IPS DF 6.9 (cell line): ENCODE results near the gene ITGA11.
"Not testable (repeated sequence)": the region's sequence is repeated elsewhere in the genome, so short reads cannot be mapped to it uniquely, and the experiment has no call there.

Source experiments
- DNase-seq: peaks from one replicate; pipeline ENCODE4 v3.0.0-alpha.2; 2013; ENCODE audit warnings: low read depth, low spot score
- H3K27ac ChIP-seq: one replicate; pipeline ENCODE4 v1.5.1; 2013; ENCODE audit warnings: low read length, control low read depth
- H3K27me3 ChIP-seq: 2 replicates; pipeline ENCODE4 v1.6.1; 2013; ENCODE audit warnings: mild to moderate bottlenecking, low read length; ENCODE audit not compliant: control insufficient read depth, insufficient read depth
- H3K36me3 ChIP-seq: 2 replicates; pipeline ENCODE4 v1.6.1; 2013; ENCODE audit warnings: low read length; ENCODE audit not compliant: control insufficient read depth, insufficient read depth
- H3K4me1 ChIP-seq: 2 replicates; pipeline ENCODE4 v1.6.1; 2013; ENCODE audit warnings: low read length; ENCODE audit not compliant: control insufficient read depth, insufficient read depth
- H3K4me3 ChIP-seq: 2 replicates; pipeline ENCODE4 v1.5.1; 2013; ENCODE audit warnings: mild to moderate bottlenecking, low read length
- H3K9me3 ChIP-seq: 2 replicates; pipeline ENCODE4 v1.6.1; 2013; ENCODE audit warnings: low read length, inconsistent platforms; ENCODE audit not compliant: control insufficient read depth, insufficient read depth
- WGBS: extraction: QIAGEN DNeasy Blood & Tissue Kit; methylation state at CpG from one replicate; pipeline ENCODE4 v1.1.7; 2013; ENCODE audit warnings: mixed read lengths, missing lambda C conversion rate; ENCODE audit not compliant: insufficient read length, insufficient coverage; 5-methylcytosine and 5-hydroxymethylcytosine counted together

The ITGA11 gene

DNA sequence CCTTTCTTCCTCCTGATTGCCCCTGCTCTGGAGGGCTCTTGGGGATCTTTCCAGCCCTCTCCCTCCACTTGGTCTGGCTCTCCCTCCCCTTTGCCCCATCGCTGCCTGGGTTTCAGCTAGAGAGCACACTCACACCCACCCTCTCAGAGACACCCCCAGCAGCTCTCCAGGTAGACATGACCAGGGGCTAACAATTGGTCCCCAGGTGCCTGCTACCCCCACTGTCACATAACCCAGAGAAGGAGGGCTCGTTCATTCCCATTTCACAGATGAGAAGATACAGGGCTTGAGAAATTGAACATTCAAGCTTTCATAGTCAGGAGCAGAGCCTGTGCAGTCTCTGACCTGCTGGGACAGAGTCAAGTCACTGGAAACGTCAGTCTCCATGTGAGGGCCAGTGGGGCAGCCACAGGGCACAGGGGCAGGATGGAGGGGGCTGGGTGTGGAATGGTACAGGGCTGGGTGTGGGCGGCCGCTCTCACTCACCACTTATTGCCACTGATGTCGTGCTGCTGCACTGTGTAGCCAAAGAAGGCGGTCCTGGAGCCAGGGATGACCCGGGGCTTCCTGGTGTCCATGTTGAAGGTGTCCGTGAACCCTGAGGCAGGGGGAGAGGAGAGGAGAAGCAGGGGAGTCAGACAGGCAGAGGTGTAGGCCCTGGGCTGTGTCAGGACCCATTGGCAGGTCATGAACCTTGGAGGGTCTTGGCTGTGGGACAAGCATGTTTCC, 29.4 kb downstream of the ITGA11 start:
- no peaks in the 10 kb centered on the region for H3K36me3 ChIP-seq
- H3K4me3 ChIP-seq: no peak overlapping the region
- no peaks in the 10 kb centered on the region for H3K4me1 ChIP-seq
- no peak overlapping the region for H3K27ac ChIP-seq
- H3K9me3 ChIP-seq: no peaks in the 10 kb centered on the region
- H3K27me3 ChIP-seq: no peaks in the 10 kb centered on the region
- no CpG with 5 or more reads among the region's 9 CpGs for WGBS
- no peak for DNase-seq

- no peaks in the 10 kb centered on the region for H3K27me3 ChIP-seq
- H3K36me3 ChIP-seq: no peaks in the 10 kb centered on the region
- DNase-seq: no peak
- no peak overlapping the region for H3K4me3 ChIP-seq
- WGBS: no CpG with 5 or more reads among the region's 11 CpGs
- H3K27ac ChIP-seq: no peak overlapping the region
- H3K9me3 ChIP-seq: no peaks in the 10 kb centered on the region
- H3K4me1 ChIP-seq: no peaks in the 10 kb centered on the region
Observed at GRCh38 chr15:68401496-68402431, 30.2 kb downstream of the ITGA11 start.

DNA sequence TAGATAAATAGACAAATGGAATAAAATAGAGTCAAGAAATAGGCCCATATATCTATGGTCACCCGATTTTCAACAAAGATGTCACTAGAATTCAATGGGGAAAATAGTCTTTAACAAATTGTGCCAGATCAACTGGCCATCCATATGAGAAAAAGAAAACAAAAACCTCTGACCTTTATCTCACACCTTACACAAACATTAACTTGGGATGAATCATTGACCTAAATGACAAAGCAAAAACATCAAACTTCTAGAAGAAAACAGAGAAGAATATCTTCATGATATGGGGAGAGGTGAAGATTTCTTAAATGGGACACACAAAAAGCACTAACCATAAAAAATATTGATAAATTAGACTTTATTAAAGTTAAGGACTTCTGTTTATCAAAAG, 31.9 kb downstream of the ITGA11 start:
- no CpG with 5 or more reads among the region's 1 CpG for WGBS
- H3K27me3 ChIP-seq: no peaks in the 10 kb centered on the region
- no peak overlapping the region for H3K27ac ChIP-seq
- H3K4me1 ChIP-seq: no peaks in the 10 kb centered on the region
- H3K36me3 ChIP-seq: no peaks in the 10 kb centered on the region
- no peak for DNase-seq
- H3K9me3 ChIP-seq: no peaks in the 10 kb centered on the region
- H3K4me3 ChIP-seq: no peak overlapping the region

DNA sequence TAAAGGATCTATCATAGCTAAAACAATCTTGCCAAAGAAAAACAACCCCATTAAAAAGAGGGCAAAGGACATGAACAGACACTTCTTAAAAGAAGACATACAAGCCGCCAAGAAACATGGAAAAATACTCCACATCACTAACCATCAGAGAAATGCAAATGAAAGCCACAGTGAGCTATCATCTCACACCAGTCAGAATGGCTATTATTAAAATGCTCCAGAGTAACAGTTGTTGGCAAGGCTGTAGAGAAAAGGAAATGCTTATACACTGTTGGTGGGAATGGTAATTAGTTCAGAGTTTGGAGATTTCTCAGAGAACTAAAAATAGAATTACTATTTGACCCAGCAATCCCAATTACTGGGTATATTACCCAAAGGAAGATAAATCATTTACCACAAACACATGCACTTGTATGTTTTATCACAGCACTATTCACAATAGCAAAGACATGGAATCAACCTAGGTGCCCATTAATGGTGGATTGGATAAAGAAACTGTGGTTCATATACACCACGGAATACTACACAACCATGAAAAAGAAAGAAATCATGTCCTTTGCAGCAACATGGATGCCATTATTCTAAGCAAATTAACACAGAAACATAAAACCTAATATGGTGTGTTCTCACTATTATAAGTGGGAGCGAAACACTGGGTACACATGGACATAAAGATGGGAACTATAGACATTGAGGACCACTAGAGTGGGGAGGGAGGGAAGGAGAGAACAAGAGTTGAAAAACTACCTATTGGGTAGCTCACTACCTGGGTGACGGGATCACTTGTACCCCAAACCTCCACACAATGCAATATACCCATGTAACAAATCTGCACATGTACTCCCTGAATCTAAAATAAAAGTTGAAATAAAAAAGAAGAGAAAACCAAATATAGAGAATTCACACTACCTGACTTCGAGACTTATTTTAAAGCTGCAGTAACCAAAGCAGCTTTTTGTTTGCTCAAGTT, 32.6 kb downstream of the ITGA11 start:
- Histone ChIP-seq H3K9me3 (no peaks in the 10 kb centered on the region), H3K4me1 (no peaks in the 10 kb centered on the region), H3K36me3 (no peaks in the 10 kb centered on the region), H3K27ac (no peak overlapping the region), H3K27me3 (no peaks in the 10 kb centered on the region), H3K4me3 (no peak overlapping the region)
- WGBS: no CpG with 5 or more reads among the region's 5 CpGs
- no peak for DNase-seq

DNA sequence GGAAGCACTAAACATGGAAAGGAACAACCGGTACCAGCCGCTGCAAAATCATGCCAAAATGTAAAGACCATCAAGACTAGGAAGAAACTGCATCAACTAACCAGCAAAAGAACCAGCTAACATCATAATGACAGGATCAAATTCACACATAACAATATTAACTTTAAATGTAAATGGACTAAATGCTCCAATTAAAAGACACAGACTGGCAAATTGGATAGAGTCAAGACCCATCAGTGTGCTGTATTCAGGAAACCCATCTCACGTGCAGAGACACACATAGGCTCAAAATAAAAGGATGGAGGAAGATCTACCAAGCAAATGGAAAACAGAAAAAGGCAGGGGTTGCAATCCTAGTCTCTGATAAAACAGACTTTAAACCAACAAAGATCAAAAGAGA, 34.0 kb downstream of the ITGA11 start:
- not testable (repeated sequence) for DNase-seq, H3K27ac ChIP-seq, H3K4me3 ChIP-seq, H3K36me3 ChIP-seq, H3K9me3 ChIP-seq, H3K4me1 ChIP-seq, H3K27me3 ChIP-seq
- no CpG with 5 or more reads among the region's 3 CpGs for WGBS

GRCh38 chr15:68396068-68396467, 35.9 kb downstream of the ITGA11 start:
- H3K36me3 ChIP-seq: no peaks in the 10 kb centered on the region
- H3K4me1 ChIP-seq: no peaks in the 10 kb centered on the region
- DNase-seq: no peak
- H3K27ac ChIP-seq: no peak overlapping the region
- H3K9me3 ChIP-seq: no peaks in the 10 kb centered on the region
- no CpG with 5 or more reads among the region's 1 CpG for WGBS
- H3K4me3 ChIP-seq: no peak overlapping the region
- H3K27me3 ChIP-seq: no peaks in the 10 kb centered on the region

GRCh38 chr15:68391121-68391520, 40.8 kb downstream of the ITGA11 start:
- no peak overlapping the region for H3K27ac ChIP-seq
- H3K36me3 ChIP-seq: no peaks in the 10 kb centered on the region
- WGBS: no CpG with 5 or more reads among the region's 2 CpGs
- H3K9me3 ChIP-seq: no peaks in the 10 kb centered on the region
- no peak for DNase-seq
- no peaks in the 10 kb centered on the region for H3K27me3 ChIP-seq
- H3K4me1 ChIP-seq: no peaks in the 10 kb centered on the region
- H3K4me3 ChIP-seq: no peak overlapping the region

DNA sequence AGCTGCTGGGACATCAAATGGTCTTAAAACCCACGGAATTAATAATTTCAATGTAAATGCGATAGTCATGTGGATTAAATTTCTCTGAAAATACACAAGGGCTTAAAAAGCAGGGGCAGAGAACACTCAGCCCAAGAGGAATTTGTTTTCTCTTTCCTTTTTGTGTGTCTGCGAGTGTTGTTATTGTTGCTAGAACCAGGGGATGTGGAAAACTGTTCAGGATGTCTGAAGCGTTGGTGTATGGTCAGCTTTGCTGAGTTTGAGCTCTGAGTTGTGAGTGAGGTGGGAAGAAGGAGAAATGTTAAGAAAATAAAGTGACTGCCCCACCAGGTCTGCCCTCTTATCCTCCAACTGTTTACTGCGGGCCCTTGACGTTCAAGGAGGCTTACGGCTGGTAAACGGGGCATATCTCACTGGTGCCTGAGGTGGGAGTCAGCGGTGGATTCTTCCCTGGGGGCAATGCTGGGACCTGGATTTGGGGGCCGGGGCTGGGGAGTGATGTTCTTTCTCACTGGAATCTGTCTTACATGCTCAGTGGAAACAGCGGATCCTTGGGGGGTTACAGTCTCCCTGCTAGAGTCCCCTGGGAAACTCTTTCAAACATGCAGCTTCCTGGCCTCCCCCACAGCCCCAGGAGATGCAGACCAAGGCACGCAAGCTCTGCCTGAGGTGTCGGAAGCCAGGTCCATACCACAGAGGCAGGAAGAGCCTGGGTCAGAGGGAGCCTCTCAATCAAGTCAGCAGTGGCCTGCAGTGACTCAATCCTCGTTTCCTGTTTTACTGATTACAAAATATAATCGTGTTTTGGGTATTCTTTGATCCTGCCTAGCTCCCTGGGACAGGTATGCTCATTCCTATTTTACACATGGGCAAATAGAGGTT, 41.8 kb downstream of the ITGA11 start:
- no peak for DNase-seq
- Histone ChIP-seq H3K4me3 (no peak overlapping the region), H3K9me3 (no peaks in the 10 kb centered on the region), H3K4me1 (no peaks in the 10 kb centered on the region), H3K27me3 (no peaks in the 10 kb centered on the region), H3K36me3 (no peaks in the 10 kb centered on the region), H3K27ac (no peak overlapping the region)
- no CpG with 5 or more reads among the region's 15 CpGs for WGBS

DNA sequence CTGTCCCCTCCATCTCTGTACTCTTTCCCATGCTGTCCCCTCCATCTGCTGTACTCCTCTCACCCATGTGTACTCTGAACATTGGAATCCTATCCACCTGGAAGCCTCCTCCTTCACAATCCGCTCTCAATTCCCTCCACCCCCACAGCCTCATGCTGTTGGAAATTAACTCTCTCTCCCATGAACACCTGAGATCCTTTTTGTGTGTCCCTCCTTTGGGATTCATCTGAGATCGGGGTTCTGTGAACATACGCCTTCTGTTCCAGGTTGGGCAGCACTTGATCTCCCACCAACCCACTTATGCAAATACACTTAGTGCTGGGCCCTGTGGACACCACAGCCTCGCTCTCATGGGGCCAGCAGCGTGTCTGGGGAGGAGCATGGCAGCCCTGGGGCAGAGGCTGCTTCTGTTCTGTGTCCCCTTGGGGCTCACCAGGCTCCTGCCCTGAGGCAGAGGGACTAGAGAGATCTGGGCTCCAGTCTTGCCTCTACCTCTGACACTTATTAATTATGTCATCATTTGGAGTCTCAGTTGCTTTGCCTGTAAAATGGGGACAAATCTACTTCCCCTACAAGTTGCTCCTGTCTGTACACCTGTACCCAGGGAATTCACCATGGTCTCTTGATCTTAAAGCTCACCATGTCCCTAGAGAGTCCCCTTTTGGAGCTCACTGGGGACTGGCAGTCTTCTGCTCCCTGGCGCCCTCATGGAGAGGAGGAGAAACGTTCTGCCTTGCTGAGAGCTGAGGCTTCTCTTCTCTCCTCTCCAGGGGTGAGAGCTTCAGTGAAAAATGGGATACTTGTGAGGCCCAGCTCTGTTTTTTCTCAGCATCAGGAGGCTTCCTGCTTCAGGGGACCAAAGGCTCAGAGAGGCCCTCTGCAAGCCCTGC, 42.7 kb downstream of the ITGA11 start:
- no CpG with 5 or more reads among the region's 7 CpGs for WGBS
- no peaks in the 10 kb centered on the region for H3K27me3 ChIP-seq

More for the DNA sequence above, 42.7 kb downstream of the ITGA11 start:
- Histone ChIP-seq H3K9me3 (no peaks in the 10 kb centered on the region), H3K36me3 (no peaks in the 10 kb centered on the region), H3K4me3 (no peak overlapping the region), H3K4me1 (no peaks in the 10 kb centered on the region), H3K27ac (no peak overlapping the region)
- DNase-seq: no peak
